GM19372 (cell line): ENCODE measurements around the gene APOL4.
"Not testable (repeated sequence)": the region's sequence is repeated elsewhere in the genome, so short reads cannot be mapped to it uniquely, and the experiment has no call there.

Source experiments
- ATAC-seq: cut with Tn5 transposase; IDR thresholded peaks from one replicate; pipeline ENCODE4 v1.9.1; 2021; ENCODE audit warnings: mild to moderate bottlenecking, low read depth, moderate library complexity; ENCODE audit not compliant: unreplicated experiment

The APOL4 gene

GRCh38 chr22:36232715-36233401, 31.2 kb upstream of the APOL4 start:
- no peak for ATAC-seq

DNA sequence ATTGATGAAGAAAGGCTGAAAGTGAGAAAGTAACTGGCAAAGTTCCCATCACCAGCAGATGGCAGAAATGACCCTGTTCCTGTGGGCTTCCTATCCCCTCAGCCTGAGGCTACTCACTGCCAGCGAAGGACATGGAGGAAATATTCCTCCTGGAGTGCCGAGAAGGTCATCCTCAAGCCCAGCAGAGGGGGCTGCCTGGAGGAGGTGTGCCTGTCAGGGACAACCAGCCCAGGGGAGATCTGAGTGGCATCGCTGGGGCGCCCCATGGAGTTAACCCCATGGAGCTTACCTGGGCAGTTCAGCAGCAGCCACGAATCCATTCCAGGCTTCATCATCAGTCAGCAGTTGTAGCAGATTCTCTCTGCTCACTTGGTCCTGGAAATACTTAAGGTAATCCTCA, 29.4 kb upstream of the APOL4 start:
- ATAC-seq, result not testable (repeated sequence)

- ATAC-seq, result not testable (repeated sequence)
These were observed 28.0 kb upstream of the APOL4 start for GRCh38 chr22:36229649-36230048.

DNA sequence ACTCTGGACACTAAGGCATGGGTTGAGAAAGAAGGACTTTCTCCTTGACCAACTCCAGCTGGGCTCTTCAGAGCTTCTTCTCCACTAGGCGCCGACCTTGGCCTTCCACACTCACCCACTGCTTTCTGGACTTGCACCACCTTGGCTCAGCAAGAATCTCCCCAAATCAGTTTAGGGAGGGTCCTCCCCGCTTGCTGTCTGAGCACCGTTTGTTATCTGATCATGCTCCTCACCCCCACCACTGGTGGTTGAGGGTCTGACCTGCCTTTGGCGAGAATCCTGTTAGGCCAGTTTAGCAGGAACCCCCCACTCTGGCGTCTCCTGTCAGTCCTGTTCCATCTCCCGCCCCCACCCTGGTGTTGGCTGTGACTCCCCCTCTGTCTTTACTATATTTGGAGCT, 27.3 kb upstream of the APOL4 start:
- no peak for ATAC-seq

DNA sequence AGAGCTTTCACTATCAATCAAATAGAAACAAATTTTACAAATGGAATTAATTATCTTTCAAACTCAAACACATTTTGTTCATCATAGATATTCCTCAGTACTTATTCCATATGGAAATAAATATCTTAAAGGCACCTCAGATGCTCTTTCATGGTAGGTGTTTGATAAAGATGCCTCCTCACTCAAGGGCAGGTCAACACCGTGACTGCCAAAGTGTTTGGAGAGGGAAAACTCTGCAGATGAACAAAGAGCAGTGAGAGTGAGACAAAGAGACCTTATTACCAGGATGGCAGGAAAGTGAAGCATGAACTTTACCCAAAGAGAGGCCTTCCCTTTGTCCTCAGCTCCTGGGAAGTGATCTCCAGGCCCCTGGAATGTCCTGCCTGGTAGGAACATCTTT, 26.8 kb upstream of the APOL4 start:
- ATAC-seq, result not testable (repeated sequence)

GRCh38 chr22:36227806-36228205, 26.2 kb upstream of the APOL4 start:
- ATAC-seq, result no peak

DNA sequence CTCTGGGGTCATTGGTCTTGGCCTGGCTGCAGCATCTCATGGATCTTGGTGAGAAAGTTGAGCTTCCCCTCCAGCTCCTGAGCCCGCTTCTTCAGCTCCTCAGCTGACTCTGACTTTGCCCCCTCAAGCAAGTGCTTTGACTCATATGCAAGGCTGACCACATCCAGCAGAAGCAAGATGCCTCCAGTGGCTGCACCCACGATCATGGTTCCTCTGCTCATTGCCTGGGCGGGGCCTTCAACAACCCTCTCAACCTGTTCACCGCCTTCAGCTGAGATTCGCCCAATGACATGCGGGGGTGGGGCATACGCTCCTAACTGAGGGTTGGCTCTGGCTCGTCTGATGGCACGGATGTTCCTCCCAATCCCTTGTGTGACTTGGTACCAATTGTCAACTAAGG, 25.8 kb upstream of the APOL4 start:
- ATAC-seq, result no peak

GRCh38 chr22:36226189-36226588, 24.6 kb upstream of the APOL4 start:
- no peak for ATAC-seq

- no peak for ATAC-seq
These were observed 23.8 kb upstream of the APOL4 start for GRCh38 chr22:36225333-36225922.

DNA sequence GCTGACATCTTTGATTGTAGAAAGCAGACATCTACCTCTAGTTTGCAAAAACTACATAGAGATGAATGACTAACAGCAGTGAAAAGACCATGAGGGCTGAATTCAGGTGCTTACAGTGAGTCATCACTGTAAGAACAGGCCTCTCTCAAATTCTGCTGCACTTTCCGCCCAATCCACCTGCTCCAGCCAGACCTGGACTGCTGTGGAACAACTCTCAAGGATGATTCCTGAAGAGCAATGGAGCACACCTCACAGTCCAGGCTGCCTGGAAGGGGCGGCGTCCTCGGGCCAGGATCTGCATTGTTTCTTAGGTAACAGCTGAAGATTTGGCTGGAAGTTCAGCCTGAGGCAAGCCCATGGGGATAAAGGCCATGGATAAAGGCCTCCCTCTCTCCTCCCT, 22.6 kb upstream of the APOL4 start:
- no peak for ATAC-seq

DNA sequence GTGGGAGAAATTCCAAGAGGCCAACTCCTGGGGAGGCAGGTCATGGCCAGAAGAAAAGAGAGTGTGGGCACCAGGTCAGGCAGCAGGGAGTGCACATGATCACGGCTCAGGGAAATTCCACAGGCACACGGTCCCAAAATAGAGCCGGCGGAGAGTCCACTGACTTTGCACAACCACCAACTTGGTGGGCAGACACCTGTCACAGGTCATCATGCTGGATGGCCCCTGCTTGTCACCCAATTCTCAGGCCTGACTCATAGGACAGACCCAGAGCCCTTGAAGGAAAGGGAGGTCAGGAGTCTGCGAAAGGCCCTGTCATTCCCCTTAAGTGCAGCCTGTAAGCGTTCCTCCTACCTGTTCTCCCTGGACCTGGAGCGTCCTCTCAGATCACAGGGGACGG, 21.9 kb upstream of the APOL4 start:
- no peak for ATAC-seq

- no peak for ATAC-seq
These were observed 21.4 kb upstream of the APOL4 start for GRCh38 chr22:36222887-36223450.

- ATAC-seq, result no peak
These were observed 20.5 kb upstream of the APOL4 start for GRCh38 chr22:36221799-36222751.

DNA sequence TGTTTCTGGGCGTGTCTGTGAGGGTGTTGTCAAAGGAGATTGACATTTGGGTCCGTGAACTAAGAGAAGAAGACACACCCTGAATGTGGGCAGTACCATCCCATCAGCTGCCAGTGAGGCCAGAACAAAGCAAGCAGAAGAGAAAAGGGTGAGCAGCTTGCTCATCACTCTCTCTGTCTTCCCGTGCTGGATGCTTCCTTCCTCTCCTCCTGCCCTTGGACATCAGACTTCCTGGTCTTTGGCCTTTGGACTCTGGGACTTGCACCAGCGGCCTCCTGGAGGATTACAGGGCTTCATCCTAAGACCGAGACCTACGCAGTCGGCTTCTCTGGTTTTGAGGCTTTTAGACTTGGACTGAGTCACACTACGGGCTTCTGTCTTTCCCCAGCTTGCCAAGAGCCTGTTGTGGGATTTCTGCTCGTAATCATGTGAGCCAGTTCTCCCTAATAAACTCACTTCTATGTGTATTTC, 18.9 kb upstream of the APOL4 start:
- no peak for ATAC-seq

DNA sequence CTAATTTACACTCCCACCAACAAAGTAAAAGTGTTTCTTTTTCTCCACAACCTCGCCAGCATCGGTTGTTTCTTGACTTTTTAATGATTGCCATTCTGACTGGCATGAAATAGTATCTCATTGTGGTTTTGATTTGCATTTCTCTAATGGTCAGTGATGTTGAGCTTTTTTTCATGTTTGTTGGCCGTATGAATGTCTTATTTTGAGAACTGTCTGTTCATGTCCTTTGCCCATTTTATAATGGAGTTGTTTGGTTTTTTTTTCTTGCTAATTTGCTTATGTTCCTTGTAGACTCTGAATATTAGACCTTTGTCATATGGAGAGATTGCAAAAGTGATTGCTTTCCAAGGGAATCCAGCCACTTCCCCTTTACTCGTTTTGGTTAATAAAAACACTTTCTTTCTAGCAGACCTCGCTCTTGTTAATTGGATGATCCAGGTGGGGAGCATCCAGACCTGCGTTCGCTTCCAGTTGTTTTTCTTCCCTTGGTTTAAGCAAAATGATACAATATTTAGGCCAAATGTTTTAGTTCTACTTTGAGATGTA, 17.1 kb upstream of the APOL4 start:
- no peak for ATAC-seq

DNA sequence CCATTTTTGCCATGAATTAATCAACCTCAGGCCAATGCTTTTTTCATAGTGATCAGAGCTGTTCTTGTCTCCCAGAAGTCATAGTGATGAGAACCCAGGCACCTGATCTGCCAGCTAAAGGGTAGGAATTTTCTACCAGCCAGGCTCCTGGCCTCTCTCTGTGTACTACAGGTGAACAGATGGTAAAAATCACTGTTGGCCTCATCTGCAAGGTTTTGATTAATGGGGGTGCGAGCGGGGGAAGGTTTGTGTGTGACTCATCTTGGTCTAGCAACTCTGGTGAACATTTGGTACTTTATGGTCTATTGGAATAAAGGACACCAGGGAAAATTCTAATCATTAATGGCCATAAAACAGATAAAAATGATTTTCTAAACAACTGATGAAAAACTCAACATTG, 14.4 kb upstream of the APOL4 start:
- ATAC-seq, result no peak

- ATAC-seq, result no peak
These were observed 12.0 kb upstream of the APOL4 start for GRCh38 chr22:36213586-36213985.

GRCh38 chr22:36212901-36213300, 11.3 kb upstream of the APOL4 start:
- ATAC-seq, result no peak

DNA sequence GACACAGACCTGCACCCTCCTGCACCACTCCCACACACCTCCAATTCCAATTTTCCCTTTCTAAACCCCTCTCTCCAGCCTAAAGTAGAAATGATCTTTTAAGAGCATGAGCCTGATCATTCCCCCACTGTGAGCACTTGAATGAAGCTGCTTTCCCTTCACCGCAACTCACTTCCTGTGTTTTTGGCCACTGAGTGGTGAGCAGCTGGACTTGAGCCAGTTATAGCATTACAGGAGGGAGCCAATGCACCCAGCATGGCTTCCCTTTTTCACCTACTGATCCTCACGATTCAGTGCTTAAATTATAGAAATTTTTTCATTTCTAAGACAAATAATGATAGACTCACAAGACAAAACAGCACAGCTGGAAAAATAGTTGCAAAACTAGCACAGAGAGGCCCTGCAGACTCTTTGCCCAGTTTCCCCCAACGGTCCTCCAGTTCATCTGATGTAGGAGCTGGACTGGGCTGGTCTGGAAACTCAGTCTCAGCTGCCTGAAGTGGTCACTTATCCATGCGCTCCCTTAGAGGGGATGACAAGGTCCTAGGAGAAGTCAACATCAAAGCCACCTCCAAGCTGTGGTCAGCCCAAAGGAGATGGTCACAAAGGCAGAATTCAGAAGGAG, 9.7 kb upstream of the APOL4 start:
- no peak for ATAC-seq

GRCh38 chr22:36210224-36210623, 8.6 kb upstream of the APOL4 start:
- ATAC-seq, result no peak
